ENCODE measurements around the gene TTLL13. TPM values are rescaled to one million over a fixed set of nuclear protein-coding genes. Genes with fewer than 3 reads are reported as not detected.

TTLL13 gene
- total and polyA plus RNA-seq, 2 of the 4 experiments (the other 2 are of a cell fraction), result 0.10 TPM; not detected in 1

GRCh38 chr15:90202929-90203328 lies 46.4 kb upstream of the TTLL13 start:
- ChIA-PET POLR2A (ENCODE audit: unreplicated experiment) (no interaction called here), CTCF (interaction anchor here (0.6 to 1.1 kb wide), 3 partner anchors 11 to 79 kb away, joined by 3 to 4 read pairs (median 3); no protein-coding TSS in a partner anchor)
- Histone ChIP-seq H3K4me3 (ENCODE audit: insufficient read depth, low read depth, low read length) (no peak overlapping the region; the same call in 1 of the 2 replicates), H2BK120ac (ENCODE audit: low read depth, low read length) (no peak overlapping the region), H2AK5ac (ENCODE audit: low read depth, low read length) (peak overlapping the region; percentile 30; the same call in 1 of the 2 replicates), H3K27ac (ENCODE audit: insufficient read depth, low read length) (no peak overlapping the region), H3K36me3 (ENCODE audit: control insufficient read depth, insufficient read depth, low read length) (no peaks in the 10 kb centered on the region; the same call in 1 of the 2 replicates), H3K9me3 (ENCODE audit: control insufficient read depth, insufficient read depth, low read length) (no peaks in the 10 kb centered on the region), H3K9me1 (ENCODE audit: insufficient read depth, low read length) (peaks cover 12% of the 10 kb centered on the region; the same call in 1 of the 2 replicates), H3K27me3 (ENCODE audit: control insufficient read depth, insufficient read depth, low read length) (no peaks in the 10 kb centered on the region), H2AK9ac (replicated peaks; ENCODE audit: low read depth, low read length, poor library complexity) (no peak overlapping the region), H4K8ac (ENCODE audit: low read depth in 2 of 2, low read length in 2 of 2) (no peak overlapping the region), H3K4me2 (ENCODE audit: low read depth, low read length) (peak overlapping the region; percentile 76; the same call in 1 of the 2 replicates), H4K5ac (ENCODE audit: low read depth, low read length) (no peak overlapping the region), H2BK5ac (ENCODE audit: low read depth, low read length, poor library complexity, severe bottlenecking) (no peak overlapping the region), H3K9ac (ENCODE audit: low read depth, low read length) (no peak overlapping the region), H3K79me1 (ENCODE audit: low read depth in 1 of 2, low read length in 2 of 2) (peaks cover 30 to 32% of the 10 kb centered on the region in 2 experiments; a peak in 3 of 4 replicates), H3K18ac (ENCODE audit: low read depth, low read length) (no peak overlapping the region), H3K4ac (ENCODE audit: low read depth, low read length) (no peak overlapping the region), H2AFZ (replicated peaks; ENCODE audit: low read length, poor library complexity) (no peak overlapping the region), H4K20me1 (ENCODE audit: insufficient read depth, low read length) (no peaks in the 10 kb centered on the region; the same call in 1 of the 2 replicates), H2BK20ac (ENCODE audit: low read depth, low read length) (no peak overlapping the region), H3K14ac (replicated peaks; ENCODE audit: low read depth, low read length) (no peak overlapping the region), H3K4me1 (ENCODE audit: control insufficient read depth, insufficient read depth, low read length) (peaks cover 8% of the 10 kb centered on the region), H2BK15ac (ENCODE audit: low read depth, low read length) (no peak overlapping the region), H4K91ac (ENCODE audit: insufficient read depth, low read depth, low read length) (no peak overlapping the region), H3K56ac (ENCODE audit: extremely low read depth, insufficient read depth, low read length) (no peak overlapping the region), H3K23ac (ENCODE audit: low read depth, low read length) (peak overlapping the region; percentile 34; the same call in 1 of the 2 replicates)
- BruUV-seq (replicated peaks), result no TSS peak
- no peak for TF ChIP-seq NFE2L2 (IDR thresholded peaks at IDR 0.05; ENCODE audit: low read depth, low read length)
- no peak for TF ChIP-seq ELK1 (IDR thresholded peaks at IDR 0.05; ENCODE audit: borderline replicate concordance, low read depth, low read length)
- no peak for TF ChIP-seq CTCF (conservative IDR thresholded peaks at IDR 0.05; ENCODE audit: low read depth, low read length)
- TF ChIP-seq POLR2A (IDR thresholded peaks at IDR 0.05; ENCODE audit: low read depth, low read length), result no peak
- no peak for TF ChIP-seq CEBPB (IDR thresholded peaks at IDR 0.05; ENCODE audit: low read depth, low read length)
- ATAC-seq (ENCODE audit: low read depth) (no peak), DNase-seq (no peak)
- WGBS, 2 experiments (ENCODE audit: extremely low coverage in 2 of 2, insufficient read length in 1 of 2), result no CpG with 5 or more reads among the region's 4 CpGs
- dilution Hi-C loops (cut with HindIII; ENCODE audit: low sequenced_read_pairs, unreplicated experiment), result no loop called here
- in situ Hi-C loops (cut with MboI; ENCODE audit: low sequenced_read_pairs), result no loop called here
- intact Hi-C loops (cut with micrococcal nuclease), result no loop called here

All from IMR-90 (cell line).